ENCODE measurements around the gene CST7. TPM values are rescaled to one million over a fixed set of nuclear protein-coding genes. Genes with fewer than 3 reads are reported as not detected.
"Not testable (repeated sequence)": the region's sequence is repeated elsewhere in the genome, so short reads cannot be mapped to it uniquely, and the experiment has no call there.

CST7 gene
- total RNA-seq, 1 experiment from 2014 or later: not detected

GRCh38 chr20:25000268-25000801 is 51.3 kb downstream of the CST7 start:
- H3K56ac ChIP-seq (ENCODE audit: insufficient read length, low read depth, low read length): no peak overlapping the region
- no peak overlapping the region for H2AK5ac ChIP-seq (ENCODE audit: insufficient read length, low read length)
- H3K14ac ChIP-seq (ENCODE audit: insufficient read depth, low read length): no peak overlapping the region
- no peaks in the 10 kb centered on the region for H4K20me1 ChIP-seq (ENCODE audit: control insufficient read depth, insufficient read depth, insufficient read length)
- H3K9me3 ChIP-seq (ENCODE audit: control insufficient read depth, low read depth, low read length): no peaks in the 10 kb centered on the region
- H2AFZ ChIP-seq (ENCODE audit: low read length): no peak overlapping the region
- H3K27ac ChIP-seq (ENCODE audit: insufficient read length, low read depth, low read length): no peak overlapping the region
- H3K9ac ChIP-seq (ENCODE audit: extremely low read depth, insufficient read length, low read length): no peak overlapping the region
- H2BK12ac ChIP-seq (ENCODE audit: insufficient read length, low read depth, low read length): no peak overlapping the region
- Mint-ChIP-seq H3K4me1 (peaks cover 7% of the 10 kb centered on the region in 2 experiments; a peak in 3 of 4 replicates), H3K36me3 (ENCODE audit: insufficient read depth in 1 of 3, low read depth in 3 of 3) (no peaks in the 10 kb centered on the region), H3K27ac (no peak overlapping the region), H3K9me3 (peaks cover 0 to 3% of the 10 kb centered on the region in 2 experiments; a peak in 2 of 5 replicates), H3K4me3 (no peak overlapping the region), H3K27me3 (ENCODE audit: low read depth) (peaks cover 49% of the 10 kb centered on the region)
- no peak overlapping the region for H4K91ac ChIP-seq (ENCODE audit: insufficient read length, low read depth, low read length)
- no peak overlapping the region for H3K23ac ChIP-seq (ENCODE audit: insufficient read length, low read depth, low read length)
- no peaks in the 10 kb centered on the region for H3K27me3 ChIP-seq (ENCODE audit: insufficient read depth, low read length)
- DNase-seq: peak; percentile 8
- no peaks in the 10 kb centered on the region for H3K23me2 ChIP-seq (ENCODE audit: insufficient read length, low read depth, low read length, poor library complexity, severe bottlenecking)
- no peak overlapping the region for H2BK15ac ChIP-seq (ENCODE audit: low read depth, low read length)
- H4K5ac ChIP-seq (ENCODE audit: insufficient read length, low read depth, low read length): no peak overlapping the region
- H3K79me2 ChIP-seq (ENCODE audit: insufficient read depth, low read length): no peaks in the 10 kb centered on the region
- no peak overlapping the region for H3T11ph ChIP-seq (ENCODE audit: low read length)
- no peak overlapping the region for H3K18ac ChIP-seq (ENCODE audit: insufficient read length, low read depth, low read length)
- H2BK5ac ChIP-seq (ENCODE audit: insufficient read length, low read length): no peak overlapping the region
- H3K4ac ChIP-seq (ENCODE audit: low read depth, low read length): no peak overlapping the region
- no peak for TF ChIP-seq CTCF (conservative IDR thresholded peaks at IDR 0.05)
- no peaks in the 10 kb centered on the region for H3K4me1 ChIP-seq (ENCODE audit: insufficient read depth, low read length)
- no peak overlapping the region for H4K8ac ChIP-seq (replicated peaks; ENCODE audit: insufficient read length, low read depth, low read length)
- no peaks in the 10 kb centered on the region for H3K79me1 ChIP-seq (ENCODE audit: insufficient read depth, low read depth, low read length, poor library complexity, severe bottlenecking)
- H2BK120ac ChIP-seq (ENCODE audit: low read depth, low read length, poor library complexity, severe bottlenecking): no peak overlapping the region
- no peak overlapping the region for H3K4me2 ChIP-seq (ENCODE audit: insufficient read depth, insufficient read length, low read length)
- H2BK20ac ChIP-seq (ENCODE audit: low read depth, low read length, poor library complexity, severe bottlenecking): no peak overlapping the region
- no CpG with 5 or more reads among the region's 4 CpGs for WGBS (ENCODE audit: extremely low coverage, insufficient read length, low lambda C conversion rate)

- not testable (repeated sequence) for H3K79me2 ChIP-seq (ENCODE audit: insufficient read depth, low read length); H3K9me3 ChIP-seq (ENCODE audit: control insufficient read depth, low read depth, low read length); H3K4me3 Mint-ChIP-seq; H3K4me1 Mint-ChIP-seq; H2BK12ac ChIP-seq (ENCODE audit: insufficient read length, low read depth, low read length); H2BK15ac ChIP-seq (ENCODE audit: low read depth, low read length); H4K8ac ChIP-seq (replicated peaks; ENCODE audit: insufficient read length, low read depth, low read length); H2BK20ac ChIP-seq (ENCODE audit: low read depth, low read length, poor library complexity, severe bottlenecking); H4K20me1 ChIP-seq (ENCODE audit: control insufficient read depth, insufficient read depth, insufficient read length); H4K91ac ChIP-seq (ENCODE audit: insufficient read length, low read depth, low read length); H3K14ac ChIP-seq (ENCODE audit: insufficient read depth, low read length); H4K5ac ChIP-seq (ENCODE audit: insufficient read length, low read depth, low read length); H2BK120ac ChIP-seq (ENCODE audit: low read depth, low read length, poor library complexity, severe bottlenecking); H2AFZ ChIP-seq (ENCODE audit: low read length); H3T11ph ChIP-seq (ENCODE audit: low read length); H3K4ac ChIP-seq (ENCODE audit: low read depth, low read length); H2AK5ac ChIP-seq (ENCODE audit: insufficient read length, low read length); H3K4me1 ChIP-seq (ENCODE audit: insufficient read depth, low read length); H3K27me3 ChIP-seq (ENCODE audit: insufficient read depth, low read length); H3K36me3 Mint-ChIP-seq (ENCODE audit: insufficient read depth in 1 of 3, low read depth in 3 of 3); H3K23ac ChIP-seq (ENCODE audit: insufficient read length, low read depth, low read length); H3K9me3 Mint-ChIP-seq; H2BK5ac ChIP-seq (ENCODE audit: insufficient read length, low read length); H3K27ac Mint-ChIP-seq; H3K9ac ChIP-seq (ENCODE audit: extremely low read depth, insufficient read length, low read length); H3K23me2 ChIP-seq (ENCODE audit: insufficient read length, low read depth, low read length, poor library complexity, severe bottlenecking); H3K4me2 ChIP-seq (ENCODE audit: insufficient read depth, insufficient read length, low read length); H3K56ac ChIP-seq (ENCODE audit: insufficient read length, low read depth, low read length); H3K18ac ChIP-seq (ENCODE audit: insufficient read length, low read depth, low read length); H3K27ac ChIP-seq (ENCODE audit: insufficient read length, low read depth, low read length); H3K79me1 ChIP-seq (ENCODE audit: insufficient read depth, low read depth, low read length, poor library complexity, severe bottlenecking); DNase-seq
- no CpG with 5 or more reads among the region's 4 CpGs for WGBS (ENCODE audit: extremely low coverage, insufficient read length, low lambda C conversion rate)
- peaks cover 48% of the 10 kb centered on the region for H3K27me3 Mint-ChIP-seq (ENCODE audit: low read depth)
Observed at GRCh38 chr20:25001323-25001722, 52.3 kb downstream of the CST7 start.
